Stimulated activated naive CD8-positive, alpha-beta T cell treated with anti-CD3 and anti-CD28 coated beads, Interleukin-15, Interleukin-2, amounts not matched to agents 100 ng/mL and 50 ng/mL, for 24 hours (primary cell): ENCODE data around the gene CDCA3.

ENCODE experiments used
- H3K27ac Mint-ChIP-seq: one replicate; pipeline ENCODE4 v1.8.0; 2021; ENCODE audit warnings: mild to moderate bottlenecking, mixed read lengths
- H3K27me3 Mint-ChIP-seq: one replicate; pipeline ENCODE4 v1.8.0; 2021; ENCODE audit warnings: mixed read lengths
- H3K36me3 Mint-ChIP-seq: one replicate; pipeline ENCODE4 v1.8.0; 2021; ENCODE audit warnings: low read depth, mixed read lengths
- H3K4me1 Mint-ChIP-seq: one replicate; pipeline ENCODE4 v1.8.0; 2021; ENCODE audit warnings: low read depth, mixed read lengths
- H3K4me3 Mint-ChIP-seq: one replicate; pipeline ENCODE4 v1.8.0; 2021; ENCODE audit warnings: mild to moderate bottlenecking, mixed read lengths
- H3K9me3 Mint-ChIP-seq: one replicate; pipeline ENCODE4 v1.8.0; 2021; ENCODE audit warnings: mixed read lengths

CDCA3 gene

DNA sequence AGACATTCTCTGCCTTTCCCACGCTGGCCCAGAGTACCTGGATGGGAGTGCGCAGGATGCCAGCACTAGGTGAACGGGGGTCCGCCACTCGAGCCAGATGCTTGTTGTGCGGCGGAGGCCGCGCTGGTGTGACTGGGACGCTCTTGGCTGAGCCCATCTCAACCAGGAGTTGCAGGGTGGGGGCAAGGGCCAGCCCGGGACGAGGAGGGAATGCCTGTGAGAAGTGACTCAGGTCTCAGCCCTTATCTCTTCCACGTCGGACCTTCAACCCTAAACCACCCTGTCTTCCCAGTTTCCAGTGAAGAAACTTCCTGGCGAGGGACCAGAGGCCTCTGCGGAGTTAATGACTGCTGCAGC lies 312 bp downstream of the CDCA3 start:
- Mint-ChIP-seq H3K9me3 (no peaks in the 10 kb centered on the region), H3K27me3 (no peaks in the 10 kb centered on the region), H3K4me3 (peak overlapping the region; percentile 95), H3K4me1 (peaks cover 48% of the 10 kb centered on the region), H3K27ac (peak overlapping the region; percentile 99), H3K36me3 (peaks cover 33% of the 10 kb centered on the region)

DNA sequence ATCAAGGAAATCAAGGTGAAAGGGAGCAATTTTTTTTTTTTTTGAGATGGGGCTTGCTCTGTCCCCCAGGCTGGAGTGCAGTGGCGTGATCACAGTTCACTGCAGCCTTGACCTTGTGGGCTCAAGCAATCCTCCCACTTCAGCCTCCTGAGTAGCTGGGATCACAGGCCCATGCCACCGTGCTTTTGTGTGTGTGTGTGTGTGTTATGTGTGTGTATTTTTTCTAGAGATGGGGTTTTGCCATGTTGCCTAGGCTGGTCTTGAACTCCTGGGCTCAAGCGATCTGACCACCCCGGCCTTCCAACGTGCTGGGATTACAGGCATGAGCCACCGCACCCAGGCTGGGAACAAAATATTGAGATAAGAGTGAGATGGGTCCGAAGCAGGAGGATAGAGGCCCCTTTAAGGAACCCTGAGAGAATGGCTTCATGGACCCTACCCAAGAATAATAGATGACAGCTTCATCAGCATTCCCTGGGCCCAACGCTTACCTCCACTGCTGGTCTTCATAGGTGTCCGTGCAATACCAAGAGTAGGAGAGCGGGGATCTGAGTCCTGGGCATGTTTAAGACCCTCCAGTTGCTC lies 1.0 kb downstream of the CDCA3 start:
- H3K36me3 Mint-ChIP-seq = peaks cover 30% of the 10 kb centered on the region
- H3K4me3 Mint-ChIP-seq = peak overlapping the region; percentile 95
- H3K27me3 Mint-ChIP-seq = no peaks in the 10 kb centered on the region
- H3K9me3 Mint-ChIP-seq = no peaks in the 10 kb centered on the region
- H3K4me1 Mint-ChIP-seq = peaks cover 47% of the 10 kb centered on the region
- H3K27ac Mint-ChIP-seq = peak overlapping the region; percentile 53

DNA sequence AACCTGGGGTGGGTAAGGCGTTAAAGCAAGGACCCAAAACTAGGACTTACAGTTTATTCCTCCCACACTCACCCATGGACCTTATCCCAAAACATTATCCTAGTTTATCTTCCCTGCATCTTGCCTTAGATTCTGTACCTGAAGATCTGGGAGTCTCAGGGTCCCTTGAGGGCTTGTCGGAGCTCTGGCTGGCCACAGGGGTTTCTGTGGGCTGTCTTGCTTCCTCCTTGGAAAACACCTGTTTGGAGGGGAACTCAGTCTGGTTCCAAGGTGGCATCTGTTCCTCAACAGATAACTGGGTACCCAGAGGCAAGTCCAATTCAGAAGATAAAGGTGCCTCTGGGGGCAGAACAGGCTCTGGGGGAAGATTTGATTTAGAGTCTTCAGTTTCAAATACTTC lies 1.7 kb downstream of the CDCA3 start:
- Mint-ChIP-seq H3K4me1 (peaks cover 42% of the 10 kb centered on the region), H3K4me3 (peak overlapping the region; percentile 95), H3K27me3 (no peaks in the 10 kb centered on the region), H3K36me3 (peaks cover 30% of the 10 kb centered on the region), H3K27ac (peak overlapping the region; percentile 53), H3K9me3 (no peaks in the 10 kb centered on the region)

DNA sequence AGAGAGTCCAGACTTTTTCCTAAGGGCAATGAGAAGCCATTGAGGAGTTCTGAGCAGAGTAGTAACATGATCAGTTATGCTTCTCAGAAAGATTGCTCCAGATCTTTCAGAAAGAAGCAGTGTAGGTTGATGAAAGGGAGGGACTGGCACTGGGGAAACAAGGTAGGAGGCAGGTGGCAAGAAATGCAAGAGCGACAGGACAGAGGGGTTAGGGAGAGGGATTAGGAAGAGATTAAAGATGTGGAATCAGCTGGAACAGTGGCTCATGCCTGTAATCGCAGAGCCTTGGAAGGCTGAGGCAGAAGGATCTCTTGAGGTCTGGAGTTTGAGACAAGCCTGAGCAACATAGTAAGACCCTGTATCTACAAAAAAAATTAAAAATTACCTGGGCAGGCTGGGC lies 3.4 kb downstream of the CDCA3 start:
- Mint-ChIP-seq H3K27me3 (no peaks in the 10 kb centered on the region), H3K9me3 (no peaks in the 10 kb centered on the region), H3K27ac (no peak overlapping the region), H3K4me3 (no peak overlapping the region), H3K36me3 (peaks cover 30% of the 10 kb centered on the region), H3K4me1 (peaks cover 28% of the 10 kb centered on the region)

DNA sequence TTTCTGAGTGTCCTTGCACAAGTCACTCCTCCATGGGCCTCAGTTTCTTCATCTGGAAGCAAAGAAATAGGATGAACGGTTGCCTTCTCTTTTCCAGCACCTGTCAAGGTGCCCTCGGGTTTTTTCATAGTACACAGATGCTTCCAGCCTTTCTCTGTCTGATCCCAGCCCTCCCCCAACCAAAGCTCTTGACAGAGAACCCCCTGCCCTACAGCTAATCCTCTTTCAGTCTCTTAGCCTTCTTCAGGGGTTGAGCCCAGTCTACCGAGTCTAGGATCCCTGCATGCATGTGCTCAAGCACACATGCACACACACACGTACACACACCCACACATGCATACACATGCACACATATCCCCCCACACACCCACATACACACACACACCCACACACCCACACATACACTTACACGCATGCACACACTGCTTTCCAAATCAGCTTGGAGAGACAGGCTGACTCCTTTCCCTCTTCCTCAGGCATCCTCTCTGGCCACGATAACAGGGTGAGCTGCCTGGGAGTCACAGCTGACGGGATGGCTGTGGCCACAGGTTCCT lies 4.7 kb downstream of the CDCA3 start:
- Mint-ChIP-seq H3K9me3 (no peaks in the 10 kb centered on the region), H3K27me3 (no peaks in the 10 kb centered on the region), H3K36me3 (peaks cover 30% of the 10 kb centered on the region), H3K4me1 (peaks cover 27% of the 10 kb centered on the region), H3K4me3 (no peak overlapping the region), H3K27ac (no peak overlapping the region)

DNA sequence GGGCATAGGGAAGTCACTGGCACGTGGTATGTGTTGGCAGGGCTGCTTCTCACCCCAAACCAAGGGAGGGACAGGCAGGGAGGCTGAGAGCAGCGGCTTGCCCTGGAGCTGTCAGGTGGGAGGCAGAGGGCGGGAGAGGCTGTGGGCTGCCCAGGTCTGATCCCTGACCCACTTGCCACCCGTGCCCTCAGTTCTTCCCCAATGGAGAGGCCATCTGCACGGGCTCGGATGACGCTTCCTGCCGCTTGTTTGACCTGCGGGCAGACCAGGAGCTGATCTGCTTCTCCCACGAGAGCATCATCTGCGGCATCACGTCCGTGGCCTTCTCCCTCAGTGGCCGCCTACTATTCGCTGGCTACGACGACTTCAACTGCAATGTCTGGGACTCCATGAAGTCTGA lies 5.7 kb downstream of the CDCA3 start:
- H3K27ac Mint-ChIP-seq = no peak overlapping the region
- H3K9me3 Mint-ChIP-seq = no peaks in the 10 kb centered on the region
- H3K27me3 Mint-ChIP-seq = no peaks in the 10 kb centered on the region
- H3K4me1 Mint-ChIP-seq = peaks cover 19% of the 10 kb centered on the region
- H3K4me3 Mint-ChIP-seq = no peak overlapping the region
- H3K36me3 Mint-ChIP-seq = peaks cover 30% of the 10 kb centered on the region

DNA sequence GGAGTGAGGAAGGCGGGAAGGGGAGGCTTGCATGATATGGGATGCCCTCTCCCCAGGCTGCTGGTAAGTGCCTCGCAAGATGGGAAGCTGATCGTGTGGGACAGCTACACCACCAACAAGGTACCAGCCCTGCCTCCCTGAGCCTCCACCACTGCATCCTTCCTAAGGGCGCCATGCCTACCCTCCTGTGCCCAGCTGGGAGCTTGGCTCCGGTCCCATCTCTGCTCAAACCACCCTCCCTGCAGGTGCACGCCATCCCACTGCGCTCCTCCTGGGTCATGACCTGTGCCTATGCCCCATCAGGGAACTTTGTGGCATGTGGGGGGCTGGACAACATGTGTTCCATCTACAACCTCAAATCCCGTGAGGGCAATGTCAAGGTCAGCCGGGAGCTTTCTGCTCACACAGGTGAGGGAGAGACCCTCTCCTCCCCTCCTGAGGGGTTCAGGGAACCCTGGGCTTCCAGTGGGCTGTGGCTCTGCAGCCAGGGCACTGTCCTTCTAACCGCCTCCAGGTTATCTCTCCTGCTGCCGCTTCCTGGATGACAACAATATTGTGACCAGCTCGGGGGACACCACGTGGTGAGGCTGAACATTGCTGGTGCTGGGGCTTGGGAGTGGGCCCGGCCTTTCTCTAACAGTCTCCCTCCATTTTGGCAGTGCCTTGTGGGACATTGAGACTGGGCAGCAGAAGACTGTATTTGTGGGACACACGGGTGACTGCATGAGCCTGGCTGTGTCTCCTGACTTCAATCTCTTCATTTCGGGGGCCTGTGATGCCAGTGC lies 7.8 kb downstream of the CDCA3 start:
- Mint-ChIP-seq H3K9me3 (no peaks in the 10 kb centered on the region), H3K36me3 (peaks cover 13% of the 10 kb centered on the region), H3K27me3 (no peaks in the 10 kb centered on the region), H3K4me3 (no peak overlapping the region), H3K27ac (no peak overlapping the region), H3K4me1 (peaks cover 2% of the 10 kb centered on the region)

DNA sequence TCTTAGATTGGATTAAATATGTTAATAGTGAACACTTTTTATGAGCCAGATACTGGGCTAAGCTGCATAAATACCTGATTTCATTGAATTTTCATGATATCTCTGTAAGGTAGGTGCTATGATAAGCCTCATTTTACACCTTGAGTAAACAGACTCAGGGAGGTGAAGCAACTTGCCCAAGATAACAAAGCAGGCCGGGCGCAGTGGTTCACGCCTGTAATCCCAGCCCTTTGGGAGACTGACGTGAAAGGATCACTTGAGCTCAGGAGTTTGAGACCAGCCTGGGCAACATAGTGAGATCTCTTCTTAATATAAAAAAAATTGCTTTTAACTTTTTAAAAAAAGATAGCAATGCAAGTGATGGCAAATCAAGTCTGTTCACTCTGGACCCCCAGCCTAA lies 9.0 kb downstream of the CDCA3 start:
- Mint-ChIP-seq H3K27ac (no peak overlapping the region), H3K9me3 (no peaks in the 10 kb centered on the region), H3K36me3 (peaks cover 4% of the 10 kb centered on the region), H3K4me3 (no peak overlapping the region), H3K27me3 (no peaks in the 10 kb centered on the region), H3K4me1 (no peaks in the 10 kb centered on the region)

DNA sequence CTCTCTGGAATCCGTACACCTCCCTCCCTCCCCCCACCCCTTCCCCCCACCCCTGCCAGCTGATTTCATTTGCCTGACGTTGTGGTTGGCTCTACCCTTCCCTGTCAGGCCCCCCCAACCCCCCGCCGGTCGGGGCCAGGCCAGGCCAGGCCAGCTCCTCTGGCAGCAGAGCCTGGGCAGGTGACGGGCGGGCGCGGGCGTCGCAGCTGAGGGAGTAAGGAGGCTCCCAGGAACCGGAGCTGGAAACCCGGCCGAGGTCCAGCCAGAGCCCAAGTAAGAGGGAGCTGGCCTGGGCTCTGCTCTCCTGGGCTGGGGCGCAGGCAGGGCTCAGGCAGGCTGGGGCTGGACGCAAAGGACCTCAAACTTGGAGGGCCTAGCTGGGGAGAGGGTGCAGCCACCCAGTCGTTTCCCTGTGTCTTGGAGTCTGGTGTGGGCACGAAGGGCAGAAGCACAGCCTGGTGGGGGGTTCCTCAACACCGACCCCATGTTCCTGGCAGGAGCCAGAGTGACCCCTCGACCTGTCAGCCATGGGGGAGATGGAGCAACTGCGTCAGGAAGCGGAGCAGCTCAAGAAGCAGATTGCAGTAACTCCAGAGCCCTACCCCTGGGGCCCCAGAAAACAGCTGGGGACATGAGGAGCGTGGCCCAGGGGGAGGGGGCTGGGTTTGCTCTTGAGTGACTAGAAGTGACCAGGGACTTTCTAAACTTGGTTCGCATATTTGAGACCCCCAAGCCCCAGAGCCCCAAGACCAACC lies 10.1 kb downstream of the CDCA3 start, which contains the start of gene GNB3:
TSS of gene GNB3 (plus strand) at position 165 of the 755 bp plus-strand sequence. CDS start at position 528, 363 bp downstream.
- H3K4me1 Mint-ChIP-seq = no peaks in the 10 kb centered on the region
- no peak within 1 kb of the TSS for H3K27ac Mint-ChIP-seq
- H3K36me3 Mint-ChIP-seq = peaks cover 4% of the 10 kb centered on the region

DNA sequence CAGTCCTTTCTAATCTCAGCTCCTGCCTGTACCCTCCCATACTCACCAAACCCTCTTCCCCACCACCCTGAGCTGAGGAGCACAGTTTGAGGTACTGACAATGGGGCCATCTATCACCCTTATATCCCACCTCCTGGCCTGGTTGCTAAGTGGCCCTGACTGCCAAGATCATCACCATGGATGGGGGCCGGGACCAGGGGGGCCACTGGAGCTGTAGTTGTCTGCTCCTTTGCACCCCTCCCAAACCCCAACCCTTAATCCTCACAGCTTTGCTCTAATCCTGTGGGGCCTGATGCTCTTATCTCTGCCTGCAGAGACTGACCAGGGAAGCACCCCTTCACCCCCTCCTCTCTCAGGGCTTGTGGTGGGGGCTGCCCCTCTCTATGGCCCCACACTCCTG lies 10.8 kb downstream of the CDCA3 start:
- H3K4me1 Mint-ChIP-seq = no peaks in the 10 kb centered on the region
- no peaks in the 10 kb centered on the region for H3K9me3 Mint-ChIP-seq
- H3K36me3 Mint-ChIP-seq = peaks cover 4% of the 10 kb centered on the region
- H3K27ac Mint-ChIP-seq = no peak overlapping the region
- no peaks in the 10 kb centered on the region for H3K27me3 Mint-ChIP-seq
- no peak overlapping the region for H3K4me3 Mint-ChIP-seq

More for the DNA sequence above, 10.1 kb downstream of the CDCA3 start, which contains the start of gene GNB3:
- Mint-ChIP-seq H3K4me3 (no peak within 1 kb of the TSS), H3K9me3 (no peaks in the 10 kb centered on the region), H3K27me3 (no peaks in the 10 kb centered on the region)

DNA sequence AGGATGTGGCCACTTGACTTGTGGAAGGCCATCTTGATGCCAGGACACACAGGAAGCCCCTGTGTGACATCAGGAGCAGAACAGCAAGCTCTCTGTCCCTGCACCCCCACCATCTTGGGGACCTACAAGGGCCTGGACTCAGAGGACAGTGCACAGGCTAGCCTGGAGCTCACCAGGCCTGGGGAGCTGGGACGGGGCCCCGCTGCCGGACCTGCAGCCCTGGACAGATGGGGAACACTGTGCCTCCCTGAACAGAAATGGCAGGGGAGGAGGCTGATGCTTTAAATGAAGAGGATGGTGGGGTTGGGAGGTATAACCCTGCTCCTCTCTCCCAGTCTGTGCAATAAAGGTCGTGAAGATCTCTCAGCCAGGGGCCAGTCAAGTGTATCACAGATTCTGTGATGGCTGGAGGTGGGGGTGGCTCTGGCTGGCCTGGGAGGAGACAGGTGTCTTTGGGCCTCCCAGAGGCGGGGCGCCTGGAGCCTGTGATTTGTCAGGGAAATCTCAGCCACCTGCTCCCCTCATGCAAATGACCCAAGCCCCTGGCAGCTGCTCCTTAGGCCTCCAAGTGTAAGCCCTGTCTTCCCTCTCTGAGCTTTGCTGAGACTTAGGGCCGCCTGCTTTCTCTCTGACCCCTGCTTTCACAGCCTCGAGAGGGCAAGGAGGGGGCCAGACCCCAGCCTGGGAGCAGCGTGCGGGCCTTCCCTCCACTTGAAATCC lies 11.4 kb downstream of the CDCA3 start:
- H3K4me1 Mint-ChIP-seq = no peaks in the 10 kb centered on the region
- no peak overlapping the region for H3K27ac Mint-ChIP-seq
- no peaks in the 10 kb centered on the region for H3K36me3 Mint-ChIP-seq
- no peak overlapping the region for H3K4me3 Mint-ChIP-seq
- H3K9me3 Mint-ChIP-seq = no peaks in the 10 kb centered on the region
- no peaks in the 10 kb centered on the region for H3K27me3 Mint-ChIP-seq

DNA sequence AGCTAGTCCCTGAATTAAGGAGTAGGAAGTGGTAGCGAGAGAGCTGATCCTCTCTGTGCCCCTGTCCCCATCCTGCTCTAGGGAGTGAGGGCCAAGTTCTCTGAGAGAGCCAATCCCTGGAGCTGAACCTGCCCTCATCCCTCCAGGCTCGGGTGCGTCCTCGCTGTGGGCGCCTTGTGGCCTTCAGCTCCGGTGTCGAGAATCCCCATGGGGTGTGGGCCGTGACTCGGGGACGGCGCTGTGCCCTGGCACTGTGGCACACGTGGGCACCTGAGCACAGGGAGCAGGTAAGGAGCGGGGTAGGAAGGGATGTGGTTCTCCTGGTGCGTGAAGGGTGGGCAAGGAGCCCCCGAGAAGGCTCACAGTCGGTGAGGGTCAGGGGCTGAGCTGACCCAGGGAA lies 12.2 kb downstream of the CDCA3 start:
- H3K9me3 Mint-ChIP-seq = no peaks in the 10 kb centered on the region
- H3K4me3 Mint-ChIP-seq = no peak overlapping the region
- H3K27me3 Mint-ChIP-seq = no peaks in the 10 kb centered on the region
- no peak overlapping the region for H3K27ac Mint-ChIP-seq
- no peaks in the 10 kb centered on the region for H3K36me3 Mint-ChIP-seq
- H3K4me1 Mint-ChIP-seq = peaks cover 3% of the 10 kb centered on the region

DNA sequence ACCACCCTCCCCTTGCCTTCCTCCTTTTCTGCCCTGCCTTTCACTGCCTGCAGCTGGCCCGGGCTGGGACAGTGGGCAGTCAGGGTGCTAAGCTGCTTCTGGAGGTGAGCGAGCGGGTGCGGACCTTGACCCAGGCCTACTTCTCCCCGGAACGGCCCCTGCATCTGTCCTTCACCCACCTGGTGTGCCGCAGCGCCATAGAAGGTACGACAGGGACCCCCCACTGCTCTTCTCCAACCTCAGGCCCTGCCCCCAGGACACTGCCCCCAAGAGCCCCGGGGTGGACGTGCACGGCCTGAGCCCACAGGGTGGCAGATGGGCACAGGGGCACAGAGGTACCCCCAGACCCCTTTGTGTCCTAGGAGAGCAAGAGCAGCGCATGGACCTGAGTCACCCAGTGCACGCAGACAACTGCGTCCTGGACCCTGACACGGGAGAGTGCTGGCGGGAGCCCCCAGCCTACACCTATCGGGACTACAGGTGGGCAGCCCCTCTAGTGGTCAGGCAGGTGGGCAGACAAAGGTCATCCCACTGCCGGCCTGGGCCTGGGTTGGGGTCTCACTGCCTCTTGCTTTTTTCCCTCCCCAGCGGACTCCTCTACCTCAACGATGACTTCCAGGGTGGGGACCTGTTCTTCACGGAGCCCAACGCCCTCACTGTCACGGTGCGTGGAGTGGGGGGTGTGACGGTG lies 13.6 kb downstream of the CDCA3 start:
- Mint-ChIP-seq H3K27ac (no peak overlapping the region), H3K36me3 (no peaks in the 10 kb centered on the region), H3K9me3 (no peaks in the 10 kb centered on the region), H3K27me3 (no peaks in the 10 kb centered on the region), H3K4me3 (no peak overlapping the region), H3K4me1 (peaks cover 3% of the 10 kb centered on the region)

DNA sequence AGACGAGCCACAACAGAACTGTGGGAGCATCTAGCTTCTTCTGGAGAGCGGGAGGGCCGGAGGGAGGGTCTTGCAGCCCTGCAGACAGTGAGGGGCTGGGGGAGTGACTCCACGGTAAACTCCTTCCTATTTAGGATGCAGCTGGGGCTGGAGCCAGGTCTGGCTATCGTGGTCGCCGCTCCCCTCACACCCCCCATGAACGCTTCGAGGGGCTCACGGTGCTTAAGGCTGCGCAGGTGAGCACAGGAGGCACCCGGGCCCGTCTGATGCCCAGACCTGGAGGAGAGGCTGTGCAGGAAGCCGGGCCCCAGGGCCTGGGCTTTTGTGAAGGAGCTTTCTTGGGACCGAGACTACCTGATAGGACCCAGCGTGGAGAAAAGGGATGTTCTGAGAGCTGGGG lies 14.2 kb downstream of the CDCA3 start:
- Mint-ChIP-seq H3K36me3 (no peaks in the 10 kb centered on the region), H3K27ac (no peak overlapping the region), H3K27me3 (no peaks in the 10 kb centered on the region), H3K4me3 (no peak overlapping the region), H3K4me1 (peaks cover 3% of the 10 kb centered on the region), H3K9me3 (no peaks in the 10 kb centered on the region)
